Measurements from ENCODE around the gene ASMTL.

- no peak for TF ChIP-seq CTCF (IDR thresholded peaks at IDR 0.05)
- no peak for TF ChIP-seq POLR2A (IDR thresholded peaks at IDR 0.05)
Observed at GRCh38 chrX:1444561-1445500, 7.9 kb downstream of the ASMTL start.
